Skeletal muscle tissue (tissue), 4 donors: ENCODE measurements around the gene JCHAIN. TPM values are rescaled to one million over a fixed set of nuclear protein-coding genes. Genes with fewer than 3 reads are reported as not detected.
A peak's percentile ranks its signal among the peaks of the same experiment; 100 is the strongest.

ENCODE experiments used
- H3K27ac ChIP-seq: one replicate; pipeline ENCODE4 v1.7.0; 2013; ENCODE audit warnings: mild to moderate bottlenecking, low read depth, low read length, inconsistent platforms
- H3K27me3 ChIP-seq, 3 donors: one replicate each; pipeline ENCODE4 v1.7.0; 2013; ENCODE audit warnings: low read length in 3 of 3; ENCODE audit not compliant: control insufficient read depth in 3 of 3, insufficient read depth in 3 of 3
- H3K36me3 ChIP-seq, 3 donors: one replicate each; pipeline ENCODE4 v1.7.0; 2013; ENCODE audit warnings: low read length in 3 of 3; ENCODE audit not compliant: control insufficient read depth in 3 of 3, insufficient read depth in 3 of 3
- H3K4me1 ChIP-seq, 3 donors: one replicate each; pipeline ENCODE4 v1.7.0; 2013; ENCODE audit warnings: low read length in 3 of 3, mild to moderate bottlenecking in 3 of 3; ENCODE audit not compliant: control insufficient read depth in 3 of 3, insufficient read depth in 3 of 3
- H3K4me3 ChIP-seq, 3 donors: one replicate each; pipeline ENCODE4 v1.7.0; 2013; ENCODE audit warnings: low read length in 3 of 3
- H3K9ac ChIP-seq, 3 donors: one replicate each; pipeline ENCODE4 v1.7.0; 2013; ENCODE audit warnings: low read length in 3 of 3, mild to moderate bottlenecking in 3 of 3, moderate library complexity in 2 of 3, low read depth in 1 of 3
- H3K9me3 ChIP-seq, 3 donors: one replicate each; pipeline ENCODE4 v1.7.0; 2013; ENCODE audit warnings: low read length in 3 of 3; ENCODE audit not compliant: control insufficient read depth in 3 of 3
- total RNA-seq: library from RNA; depleted of rRNA; stranded (reverse); fragments of >200 nt; gene quantifications from one replicate; pipeline ENCODE4 v1.2.3, GENCODE V29; 2014
- donor health status: Osteomylitis.

The JCHAIN gene
- total RNA-seq, result 2.1 TPM

DNA sequence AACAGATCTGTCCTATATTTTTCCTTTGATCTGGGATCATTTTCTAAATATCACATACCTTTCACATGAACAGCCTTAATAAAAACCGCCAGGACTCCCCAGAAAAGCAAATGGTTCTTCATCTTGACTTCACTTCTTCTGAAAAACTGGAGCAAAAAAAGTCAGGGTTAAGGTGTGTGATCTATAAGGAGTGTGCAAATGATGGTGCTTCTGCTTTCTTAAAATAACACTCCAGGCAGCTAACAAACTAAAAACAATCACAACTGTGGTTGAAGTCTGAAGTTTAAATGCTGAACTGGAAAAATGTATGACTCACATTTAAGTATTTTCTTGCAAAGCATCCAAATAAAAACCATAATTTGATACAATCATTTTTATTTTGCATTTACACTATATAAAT is at the start of gene JCHAIN:
Gene JCHAIN, minus strand, starts transcription at position 140 of the 400 bp plus-strand sequence. Its CDS starts 18 bp downstream, at position 122.
- Histone ChIP-seq H3K27me3 (no peaks in the 10 kb centered on the region), H3K27ac (no peak within 1 kb of the TSS), H3K4me1 (no peaks in the 10 kb centered on the region), H3K36me3 (no peaks in the 10 kb centered on the region), H3K4me3 (no peak within 1 kb of the TSS), H3K9me3 (no peaks in the 10 kb centered on the region), H3K9ac (no peak within 1 kb of the TSS)

DNA sequence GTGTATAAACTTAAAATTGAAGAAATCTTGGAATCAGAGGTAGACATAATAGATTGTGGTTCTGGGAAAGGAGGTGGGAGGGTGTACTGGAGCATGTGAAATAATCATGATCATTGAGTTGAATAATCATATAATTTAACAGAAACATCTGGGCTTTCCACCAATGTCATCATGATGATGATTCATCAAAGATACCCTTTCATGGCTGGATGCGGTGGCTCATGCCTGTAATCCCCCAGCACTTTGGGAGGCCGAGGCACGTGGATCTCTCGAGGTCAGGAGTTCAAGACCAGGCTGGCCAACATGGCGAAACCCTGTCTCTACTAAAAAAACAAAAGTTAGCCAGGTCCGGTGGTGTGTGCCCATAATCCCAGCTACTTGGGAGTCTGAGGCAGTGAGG is 48.8 kb upstream of the JCHAIN start:
- Histone ChIP-seq H3K4me1 (peaks cover 0 to 29% (median 14%) of the 10 kb centered on the region in 3 donors), H3K27ac (no peak overlapping the region), H3K4me3 (no peak overlapping the region), H3K9ac (no peak overlapping the region), H3K9me3 (no peaks in the 10 kb centered on the region), H3K27me3 (no peaks in the 10 kb centered on the region), H3K36me3 (no peaks in the 10 kb centered on the region)

DNA sequence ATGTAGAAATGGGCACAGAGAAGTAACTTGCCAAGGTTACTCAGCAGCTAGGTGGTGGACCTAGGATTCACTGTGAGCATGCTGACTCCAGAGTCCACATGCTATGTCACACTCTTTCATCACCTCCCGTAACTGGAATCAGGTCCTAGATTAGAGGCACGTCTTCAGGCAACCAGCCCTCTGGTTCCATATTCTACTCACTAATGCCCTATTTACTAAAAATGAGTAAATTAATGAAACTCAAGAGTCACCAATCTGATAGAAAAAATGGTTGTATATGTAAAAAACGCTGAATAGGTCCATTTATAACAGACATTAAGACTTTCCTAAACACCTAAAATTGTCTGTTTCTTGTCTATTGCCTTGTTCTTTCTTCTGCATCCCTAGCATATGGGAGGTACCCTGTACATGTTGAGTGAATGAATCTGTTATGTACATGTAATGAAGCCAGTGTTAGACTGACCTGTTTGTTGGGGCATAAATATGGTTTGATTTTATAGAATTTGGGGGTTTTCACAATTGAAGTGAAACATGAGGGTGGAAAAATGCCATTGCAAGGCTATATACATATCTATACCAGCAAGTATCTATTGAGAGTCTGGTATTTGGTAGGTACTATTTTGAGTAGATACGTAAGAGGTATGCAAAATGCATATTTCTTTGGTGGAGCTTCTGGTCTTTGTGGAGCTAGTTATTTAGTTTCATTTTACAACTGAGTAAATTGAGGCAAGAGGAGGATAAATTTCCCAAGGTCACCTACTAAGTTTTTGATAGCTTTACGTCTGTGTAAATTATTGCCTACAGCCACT is 48.0 kb upstream of the JCHAIN start:
- no peak overlapping the region for H3K9ac ChIP-seq
- H3K27ac ChIP-seq, result peak overlapping the region; percentile 26
- H3K9me3 ChIP-seq, result no peaks in the 10 kb centered on the region

GRCh38 chr4:70713453-70714078 is 47.3 kb upstream of the JCHAIN start:
- Histone ChIP-seq H3K27me3 (no peaks in the 10 kb centered on the region), H3K27ac (peak overlapping the region; percentile 26), H3K36me3 (no peaks in the 10 kb centered on the region), H3K9ac (no peak overlapping the region), H3K9me3 (no peaks in the 10 kb centered on the region), H3K4me1 (peaks cover 0 to 29% (median 17%) of the 10 kb centered on the region in 3 donors), H3K4me3 (no peak overlapping the region)

More for the DNA sequence above, 48.0 kb upstream of the JCHAIN start:
- no peaks in the 10 kb centered on the region for H3K27me3 ChIP-seq
- H3K36me3 ChIP-seq, result no peaks in the 10 kb centered on the region
- peaks cover 0 to 29% (median 17%) of the 10 kb centered on the region in 3 donors for H3K4me1 ChIP-seq
- H3K4me3 ChIP-seq, result peak overlapping the region in 1 of 3 donors; percentile 16

GRCh38 chr4:70712604-70713452 is 46.5 kb upstream of the JCHAIN start:
- no peak overlapping the region for H3K9ac ChIP-seq
- H3K9me3 ChIP-seq, result no peaks in the 10 kb centered on the region
- no peak overlapping the region for H3K27ac ChIP-seq
- H3K27me3 ChIP-seq, result no peaks in the 10 kb centered on the region
- no peak overlapping the region for H3K4me3 ChIP-seq
- H3K4me1 ChIP-seq, result peaks cover 0 to 29% (median 17%) of the 10 kb centered on the region in 3 donors
- no peaks in the 10 kb centered on the region for H3K36me3 ChIP-seq

DNA sequence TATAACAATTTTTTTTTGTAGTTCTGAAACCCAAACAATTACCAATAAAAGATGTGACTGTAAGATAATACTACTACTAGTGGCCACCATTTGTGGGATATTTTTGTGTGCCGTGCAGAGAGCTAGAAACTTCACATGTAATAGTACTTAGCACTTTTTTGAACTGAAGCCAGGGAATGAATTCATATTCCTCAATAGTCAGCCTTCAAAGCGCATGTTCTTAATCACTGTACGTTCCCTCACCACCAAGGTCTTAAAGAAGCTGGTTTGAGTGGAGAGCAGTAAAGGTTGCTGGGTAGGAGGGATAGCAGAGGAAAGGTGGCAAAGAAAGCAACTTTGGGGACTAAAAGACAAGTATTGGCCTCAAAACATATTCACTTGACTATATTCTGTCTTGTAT is 45.8 kb upstream of the JCHAIN start:
- no peak overlapping the region for H3K9ac ChIP-seq
- H3K36me3 ChIP-seq, result no peaks in the 10 kb centered on the region
- H3K4me3 ChIP-seq, result no peak overlapping the region
- no peaks in the 10 kb centered on the region for H3K27me3 ChIP-seq
- H3K4me1 ChIP-seq, result peaks cover under 1 to 31% (median 19%) of the 10 kb centered on the region in 3 donors
- no peak overlapping the region for H3K27ac ChIP-seq
- no peaks in the 10 kb centered on the region for H3K9me3 ChIP-seq

DNA sequence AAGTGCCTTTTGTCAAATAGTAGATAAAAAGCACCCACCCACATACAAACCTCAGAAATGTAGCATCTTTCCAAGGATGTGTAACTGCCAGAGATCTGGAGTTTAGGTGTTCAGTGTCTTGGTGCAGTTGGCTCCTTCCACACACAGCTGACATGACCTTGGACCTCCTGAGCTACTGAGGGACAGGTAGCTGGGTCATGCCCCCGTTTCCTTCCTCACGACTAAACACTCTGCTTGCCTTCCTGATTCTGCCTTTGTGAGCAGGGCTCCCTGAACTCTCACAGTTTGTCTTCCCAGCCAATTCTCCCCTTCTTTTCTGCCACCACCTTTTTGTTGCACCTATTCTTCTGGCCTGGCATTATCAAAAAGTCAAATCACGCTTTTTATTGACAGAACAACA is 45.3 kb upstream of the JCHAIN start:
- Histone ChIP-seq H3K4me3 (no peak overlapping the region), H3K9ac (no peak overlapping the region), H3K9me3 (no peaks in the 10 kb centered on the region), H3K4me1 (peaks cover 6 to 35% (median 25%) of the 10 kb centered on the region in 3 donors), H3K27me3 (no peaks in the 10 kb centered on the region), H3K27ac (no peak overlapping the region), H3K36me3 (no peaks in the 10 kb centered on the region)

DNA sequence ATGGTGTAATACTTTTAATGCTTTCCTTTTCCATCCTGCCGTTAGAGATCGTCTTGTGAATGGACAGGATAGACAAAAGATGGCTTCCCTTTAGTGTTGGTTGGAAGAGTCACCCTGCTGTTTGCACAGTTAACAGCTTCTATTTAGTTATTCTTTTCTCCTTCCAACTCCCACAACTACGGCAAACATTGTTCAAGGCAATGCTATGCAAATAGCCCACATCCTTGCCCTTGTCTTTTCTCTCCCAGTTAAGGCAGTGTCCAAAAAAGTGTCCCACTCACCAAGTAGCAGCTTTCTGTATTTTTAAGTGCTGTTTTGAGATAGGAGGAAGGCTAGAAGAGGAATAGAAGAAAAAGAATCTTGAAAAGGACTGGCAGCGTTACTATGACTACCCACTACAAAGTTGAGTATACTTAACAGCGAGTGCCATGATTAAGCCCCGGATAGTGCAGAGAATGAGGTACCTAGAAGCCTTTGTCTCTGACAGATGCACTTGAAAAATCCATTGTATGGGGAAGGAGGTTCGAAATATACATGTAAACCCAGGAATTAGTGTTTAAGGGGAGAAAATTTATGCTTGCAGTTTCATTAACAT is 43.4 kb upstream of the JCHAIN start:
- no peaks in the 10 kb centered on the region for H3K9me3 ChIP-seq
- H3K9ac ChIP-seq, result no peak overlapping the region
- H3K36me3 ChIP-seq, result no peaks in the 10 kb centered on the region
- peaks cover 11 to 34% (median 28%) of the 10 kb centered on the region in 3 donors for H3K4me1 ChIP-seq
- no peaks in the 10 kb centered on the region for H3K27me3 ChIP-seq
- H3K27ac ChIP-seq, result no peak overlapping the region
- no peak overlapping the region for H3K4me3 ChIP-seq

DNA sequence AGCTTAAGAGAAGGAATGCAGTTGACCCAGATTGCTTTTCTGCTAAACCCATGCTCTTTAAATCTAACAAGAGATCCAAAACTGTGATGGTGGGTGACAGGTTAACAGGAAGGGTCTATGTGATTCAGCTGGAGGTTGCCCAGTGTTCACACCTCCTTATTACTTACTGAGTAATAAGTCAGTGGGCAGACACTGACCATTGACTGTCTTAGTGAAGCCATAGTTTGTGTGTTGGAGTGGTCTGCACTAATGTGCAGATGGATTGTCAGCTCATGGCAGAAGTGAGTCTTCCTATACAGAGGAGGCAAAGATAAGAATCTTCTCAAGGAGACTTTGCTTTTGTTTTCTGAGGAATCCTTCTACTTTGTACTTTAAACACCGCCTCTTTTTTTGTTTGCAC is 40.2 kb upstream of the JCHAIN start:
- Histone ChIP-seq H3K9ac (peak overlapping the region; percentile 83 to 88 (median 88)), H3K4me3 (peak overlapping the region; percentile 79 to 92 (median 85)), H3K4me1 (peaks cover 11 to 17% (median 13%) of the 10 kb centered on the region in 3 donors), H3K9me3 (no peaks in the 10 kb centered on the region), H3K27me3 (no peaks in the 10 kb centered on the region), H3K36me3 (no peaks in the 10 kb centered on the region), H3K27ac (peak overlapping the region; percentile 92)
